ENCODE data around the gene EDIL3. TPM values are rescaled to one million over a fixed set of nuclear protein-coding genes. Genes with fewer than 3 reads are reported as not detected.

EDIL3 gene
- total RNA-seq, 1 experiment from 2014 or later, result 17.6 TPM

DNA sequence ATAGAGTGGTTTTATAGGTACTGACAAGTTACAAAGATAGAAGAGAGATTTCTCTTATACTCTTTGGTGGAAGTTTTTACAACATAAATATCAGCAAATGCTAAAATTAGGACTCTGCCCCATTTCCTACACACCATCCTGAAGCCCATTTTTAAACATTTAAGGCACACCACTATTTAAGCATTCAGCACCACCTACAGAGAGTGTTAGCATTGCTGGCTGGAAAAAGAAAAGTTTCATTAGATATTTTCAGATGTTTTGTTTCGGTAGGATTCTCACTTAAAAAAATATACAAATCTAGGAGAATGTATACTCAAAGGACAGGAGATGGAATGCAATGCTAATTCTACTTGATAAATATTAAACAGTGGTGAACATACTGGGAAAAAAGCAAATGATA lies 471.1 kb downstream of the EDIL3 start:
- in situ Hi-C loops (cut with HindIII; ENCODE audit: low pct_unique_long_range_greater_than_20kb, low sequenced_read_pairs), result no loop called here
- no TSS peak for BruUV-seq (replicated peaks)
- no peak overlapping the region for H3K4me3 ChIP-seq (ENCODE audit: low read depth in 2 of 2, low read length in 2 of 2)
- CTCF ChIA-PET, result no interaction called here
- no peak overlapping the region for H3K27ac ChIP-seq (ENCODE audit: low read length)
- H3K9me3 ChIP-seq (ENCODE audit: control insufficient read depth, insufficient read depth, low read depth, low read length), result no peaks in the 10 kb centered on the region
- DNase-seq (ENCODE audit: low read depth, low spot score) (no peak), ATAC-seq (no peak)
- intact Hi-C loops (cut with micrococcal nuclease; ENCODE audit: unreplicated experiment), result no loop called here
- H3K27me3 ChIP-seq (ENCODE audit: control insufficient read depth, insufficient read depth, low read length), result no peaks in the 10 kb centered on the region
- H3K4me1 ChIP-seq (ENCODE audit: control insufficient read depth, insufficient read depth, low read length), result no peaks in the 10 kb centered on the region
- H3K36me3 ChIP-seq (ENCODE audit: control insufficient read depth, insufficient read depth, low read length), result no peaks in the 10 kb centered on the region
- TF ChIP-seq TCF7L2 (IDR thresholded peaks at IDR 0.05; ENCODE audit: low read depth, low read length), result no peak
- TF ChIP-seq POLR2AphosphoS5 (IDR thresholded peaks at IDR 0.05; ENCODE audit: low read depth, low read length), result no peak
- TF ChIP-seq REST (IDR thresholded peaks at IDR 0.05; ENCODE audit: insufficient read depth in 1 of 2, low read depth in 2 of 2, low read length in 1 of 2), result no peak
- TF ChIP-seq SIN3A (IDR thresholded peaks at IDR 0.05; ENCODE audit: borderline replicate concordance, insufficient read depth, low read depth, low read length), result no peak
- TF ChIP-seq, protein P1, sequence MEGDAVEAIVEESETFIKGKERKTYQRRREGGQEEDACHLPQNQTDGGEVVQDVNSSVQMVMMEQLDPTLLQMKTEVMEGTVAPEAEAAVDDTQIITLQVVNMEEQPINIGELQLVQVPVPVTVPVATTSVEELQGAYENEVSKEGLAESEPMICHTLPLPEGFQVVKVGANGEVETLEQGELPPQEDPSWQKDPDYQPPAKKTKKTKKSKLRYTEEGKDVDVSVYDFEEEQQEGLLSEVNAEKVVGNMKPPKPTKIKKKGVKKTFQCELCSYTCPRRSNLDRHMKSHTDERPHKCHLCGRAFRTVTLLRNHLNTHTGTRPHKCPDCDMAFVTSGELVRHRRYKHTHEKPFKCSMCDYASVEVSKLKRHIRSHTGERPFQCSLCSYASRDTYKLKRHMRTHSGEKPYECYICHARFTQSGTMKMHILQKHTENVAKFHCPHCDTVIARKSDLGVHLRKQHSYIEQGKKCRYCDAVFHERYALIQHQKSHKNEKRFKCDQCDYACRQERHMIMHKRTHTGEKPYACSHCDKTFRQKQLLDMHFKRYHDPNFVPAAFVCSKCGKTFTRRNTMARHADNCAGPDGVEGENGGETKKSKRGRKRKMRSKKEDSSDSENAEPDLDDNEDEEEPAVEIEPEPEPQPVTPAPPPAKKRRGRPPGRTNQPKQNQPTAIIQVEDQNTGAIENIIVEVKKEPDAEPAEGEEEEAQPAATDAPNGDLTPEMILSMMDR (IDR thresholded peaks at IDR 0.05), result no peak
- POLR2A ChIA-PET, result no interaction called here

- no peak for DNase-seq (ENCODE audit: low read depth, low spot score)
- Histone ChIP-seq H3K27ac (ENCODE audit: low read length) (no peak overlapping the region), H3K27me3 (ENCODE audit: control insufficient read depth, insufficient read depth, low read length) (no peaks in the 10 kb centered on the region), H3K4me3 (ENCODE audit: low read depth in 2 of 2, low read length in 2 of 2) (no peak overlapping the region), H3K9me3 (ENCODE audit: control insufficient read depth, insufficient read depth, low read depth, low read length) (no peaks in the 10 kb centered on the region), H3K4me1 (ENCODE audit: control insufficient read depth, insufficient read depth, low read length) (no peaks in the 10 kb centered on the region), H3K36me3 (ENCODE audit: control insufficient read depth, insufficient read depth, low read length) (no peaks in the 10 kb centered on the region)
- ChIA-PET POLR2A (no interaction called here), CTCF (no interaction called here)
- BruUV-seq (replicated peaks), result no TSS peak
- no peak for ATAC-seq
- TF ChIP-seq TCF7L2 (IDR thresholded peaks at IDR 0.05; ENCODE audit: low read depth, low read length), result no peak
- no peak for TF ChIP-seq SIN3A (IDR thresholded peaks at IDR 0.05; ENCODE audit: borderline replicate concordance, insufficient read depth, low read depth, low read length)
- no peak for TF ChIP-seq POLR2AphosphoS5 (IDR thresholded peaks at IDR 0.05; ENCODE audit: low read depth, low read length)
- TF ChIP-seq, protein P1 (IDR thresholded peaks at IDR 0.05), result no peak
- intact Hi-C loops (cut with micrococcal nuclease; ENCODE audit: unreplicated experiment), result no loop called here
- in situ Hi-C loops (cut with HindIII; ENCODE audit: low pct_unique_long_range_greater_than_20kb, low sequenced_read_pairs), result no loop called here
Observed at GRCh38 chr5:83911367-83911919, 473.2 kb downstream of the EDIL3 start.
